Thyroid gland (tissue), 4 donors: ENCODE results near the gene ADAMTS2. TPM values are rescaled to one million over a fixed set of nuclear protein-coding genes. Genes with fewer than 3 reads are reported as not detected.

Experiments used
- DNase-seq, 2 donors: peaks; one replicate each; pipeline ENCODE4 v3.0.0-alpha.2; 2019
- H3K27ac ChIP-seq, 3 donors: fragments of 200-600 bp; sonication (generic); 1 replicate in 2 of 3; 2 replicates in 1 of 3; pipeline ENCODE4 v1.5.1; 2016 to 2019; ENCODE audit warnings: mild to moderate bottlenecking in 1 of 3, moderate library complexity in 1 of 3
- H3K27me3 ChIP-seq: fragments of 200-600 bp; sonication (generic); one replicate; pipeline ENCODE4 v1.5.1; 2019
- H3K36me3 ChIP-seq, 2 donors: fragments of 200-600 bp; sonication (generic); one replicate each; pipeline ENCODE4 v1.5.1; 2016 to 2019
- H3K4me1 ChIP-seq, 2 donors: fragments of 200-600 bp; sonication (generic); one replicate each; pipeline ENCODE4 v1.5.1; 2017 to 2019
- H3K4me3 ChIP-seq, 3 donors: fragments of 200-600 bp; sonication (generic); replicated peaks in 1 of 3; 1 replicate in 2 of 3; 2 replicates in 1 of 3; pipeline ENCODE4 v1.5.1; 2016; ENCODE audit warnings: mild to moderate bottlenecking in 1 of 3
- H3K9me3 ChIP-seq: fragments of 200-600 bp; sonication (generic); one replicate; pipeline ENCODE4 v1.5.1; 2017
- POLR2A ChIP-seq, 2 donors: fragments of 450-650 bp; IDR thresholded peaks; one replicate each; pipeline ENCODE4 v1.6.1; 2017; ENCODE audit warnings: antibody characterized with exemption in 2 of 2, mild to moderate bottlenecking in 2 of 2, moderate library complexity in 1 of 2
- WGBS, 2 donors: methylation state at CpG; one replicate each; pipeline ENCODE4 v1.1.5; 2017; 5-methylcytosine and 5-hydroxymethylcytosine counted together
- intact Hi-C: fragments of 100-400 bp; cut with DNase I; formaldehyde crosslinking; loops from one replicate; pipeline ENCODE4 v1.15.1; 2023
- total RNA-seq, 4 donors: library from RNA; depleted of rRNA; stranded (reverse); fragments of >200 nt; gene quantifications; one replicate each; pipeline ENCODE4 v1.2.3, GENCODE V29; 2016
- TF ChIP-seq, protein P1 (sequence below), 6 experiments: fragments of 200-600 bp in 3 of 6; fragments of 450-650 bp in 3 of 6; sonication (generic) in 3 of 6; IDR thresholded peaks; one replicate each; pipeline ENCODE4 v1.5.1; 2016 to 2019; ENCODE audit warnings: antibody characterized with exemption in 6 of 6, mild to moderate bottlenecking in 2 of 6, inconsistent platforms in 1 of 6, moderate library complexity in 1 of 6

The ADAMTS2 gene
- total RNA-seq, 4 donors from 2014 or later, result 3.5 to 16.2 (median 7.3) TPM

DNA sequence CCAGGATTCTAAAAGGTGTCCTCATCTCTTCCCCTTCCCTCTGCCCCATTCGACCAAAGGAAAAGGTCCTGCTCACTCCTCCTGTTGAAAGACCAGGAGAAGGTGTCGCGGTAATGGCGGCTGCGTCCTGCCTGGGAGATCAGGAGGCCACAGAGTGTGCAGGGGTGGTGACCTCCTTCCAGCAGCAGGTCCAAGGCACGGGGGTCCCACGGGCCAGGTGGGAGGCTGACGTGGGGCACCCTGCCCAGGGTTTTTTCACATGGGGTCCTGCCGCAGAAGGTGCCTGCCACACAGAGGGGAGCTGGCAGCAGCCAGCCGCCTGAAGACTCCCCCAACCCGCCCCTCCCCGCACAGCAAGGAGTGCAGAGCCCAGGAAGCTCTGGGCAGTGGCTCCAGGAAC lies 22.2 kb upstream of the ADAMTS2 start:
- Histone ChIP-seq H3K36me3 (no peaks in the 10 kb centered on the region), H3K4me1 (no peaks in the 10 kb centered on the region), H3K9me3 (no peaks in the 10 kb centered on the region), H3K27me3 (no peaks in the 10 kb centered on the region), H3K27ac (no peak overlapping the region), H3K4me3 (no peak overlapping the region)
- no peak for DNase-seq
- 89 to 90% methylated on average over 11 to 12 of the region's 12 CpGs for WGBS, 2 donors
- TF ChIP-seq, protein P1, sequence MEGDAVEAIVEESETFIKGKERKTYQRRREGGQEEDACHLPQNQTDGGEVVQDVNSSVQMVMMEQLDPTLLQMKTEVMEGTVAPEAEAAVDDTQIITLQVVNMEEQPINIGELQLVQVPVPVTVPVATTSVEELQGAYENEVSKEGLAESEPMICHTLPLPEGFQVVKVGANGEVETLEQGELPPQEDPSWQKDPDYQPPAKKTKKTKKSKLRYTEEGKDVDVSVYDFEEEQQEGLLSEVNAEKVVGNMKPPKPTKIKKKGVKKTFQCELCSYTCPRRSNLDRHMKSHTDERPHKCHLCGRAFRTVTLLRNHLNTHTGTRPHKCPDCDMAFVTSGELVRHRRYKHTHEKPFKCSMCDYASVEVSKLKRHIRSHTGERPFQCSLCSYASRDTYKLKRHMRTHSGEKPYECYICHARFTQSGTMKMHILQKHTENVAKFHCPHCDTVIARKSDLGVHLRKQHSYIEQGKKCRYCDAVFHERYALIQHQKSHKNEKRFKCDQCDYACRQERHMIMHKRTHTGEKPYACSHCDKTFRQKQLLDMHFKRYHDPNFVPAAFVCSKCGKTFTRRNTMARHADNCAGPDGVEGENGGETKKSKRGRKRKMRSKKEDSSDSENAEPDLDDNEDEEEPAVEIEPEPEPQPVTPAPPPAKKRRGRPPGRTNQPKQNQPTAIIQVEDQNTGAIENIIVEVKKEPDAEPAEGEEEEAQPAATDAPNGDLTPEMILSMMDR (IDR thresholded peaks at IDR 0.05), result no peak
- no peak for TF ChIP-seq POLR2A (IDR thresholded peaks at IDR 0.05)
- intact Hi-C loops, result no loop called here

DNA sequence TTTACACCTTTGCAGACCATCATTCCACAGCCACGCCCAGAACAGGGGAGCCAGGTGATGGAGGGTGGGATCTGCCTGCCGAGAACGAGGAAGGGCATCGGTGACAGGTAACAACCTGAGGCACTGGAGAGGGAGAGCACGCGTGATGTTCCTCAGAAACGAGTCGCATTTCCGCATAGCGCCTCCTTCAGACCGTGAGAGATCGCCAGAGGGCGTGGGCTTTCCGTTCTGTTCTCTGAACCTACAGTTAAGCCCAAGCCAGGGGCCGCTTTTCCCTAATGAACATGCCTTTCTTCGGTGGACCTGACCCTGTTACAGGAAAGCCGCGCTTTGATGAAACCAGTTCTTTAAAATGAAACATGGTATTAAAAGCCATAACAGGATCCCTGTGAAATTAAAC lies 17.1 kb upstream of the ADAMTS2 start:
- Histone ChIP-seq H3K4me3 (no peak overlapping the region), H3K36me3 (no peaks in the 10 kb centered on the region), H3K4me1 (no peaks in the 10 kb centered on the region), H3K27me3 (no peaks in the 10 kb centered on the region), H3K9me3 (no peaks in the 10 kb centered on the region), H3K27ac (no peak overlapping the region)
- intact Hi-C loops, result no loop called here
- TF ChIP-seq, protein P1 (IDR thresholded peaks at IDR 0.05), result no peak
- no peak for TF ChIP-seq POLR2A (IDR thresholded peaks at IDR 0.05)
- DNase-seq, result no peak
- WGBS, 2 donors, result 82 to 84% methylated on average over 18 of the region's 18 CpGs

DNA sequence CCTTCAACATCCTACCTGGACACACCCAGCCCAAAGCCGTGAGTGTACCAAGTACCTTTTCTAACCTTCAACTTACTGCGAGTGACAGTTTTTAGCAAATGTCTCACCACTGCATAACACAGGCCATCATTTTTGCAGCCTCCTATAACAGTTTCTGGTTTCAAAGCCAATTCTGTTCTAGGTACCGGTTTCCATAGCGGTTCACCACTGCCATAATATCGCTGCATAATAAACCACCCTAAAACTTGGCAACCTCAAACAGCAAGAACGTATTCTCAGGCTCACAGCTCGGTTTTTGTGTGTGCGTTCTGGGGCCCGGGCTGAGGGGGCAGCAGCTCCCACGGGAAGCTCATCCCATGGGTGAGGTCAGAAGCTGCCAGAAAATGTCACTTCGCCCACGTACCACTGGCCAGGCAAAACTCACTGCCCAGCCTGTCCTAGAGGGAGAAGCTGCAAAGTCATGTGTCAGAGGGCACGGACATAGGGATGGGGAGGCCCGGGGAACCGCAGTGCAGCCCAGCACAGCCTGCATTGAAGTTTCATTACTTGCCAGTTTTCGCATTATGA lies 15.9 kb upstream of the ADAMTS2 start:
- H3K4me1 ChIP-seq, result no peaks in the 10 kb centered on the region
- intact Hi-C loops, result no loop called here
- no peaks in the 10 kb centered on the region for H3K9me3 ChIP-seq
- H3K27me3 ChIP-seq, result no peaks in the 10 kb centered on the region
- no peak for DNase-seq
- WGBS, 2 donors, result 75 to 79% methylated on average over 16 of the region's 16 CpGs
- no peaks in the 10 kb centered on the region for H3K36me3 ChIP-seq
- TF ChIP-seq POLR2A (IDR thresholded peaks at IDR 0.05), result no peak
- TF ChIP-seq, protein P1 (IDR thresholded peaks at IDR 0.05), result no peak
- no peak overlapping the region for H3K27ac ChIP-seq
- no peak overlapping the region for H3K4me3 ChIP-seq

DNA sequence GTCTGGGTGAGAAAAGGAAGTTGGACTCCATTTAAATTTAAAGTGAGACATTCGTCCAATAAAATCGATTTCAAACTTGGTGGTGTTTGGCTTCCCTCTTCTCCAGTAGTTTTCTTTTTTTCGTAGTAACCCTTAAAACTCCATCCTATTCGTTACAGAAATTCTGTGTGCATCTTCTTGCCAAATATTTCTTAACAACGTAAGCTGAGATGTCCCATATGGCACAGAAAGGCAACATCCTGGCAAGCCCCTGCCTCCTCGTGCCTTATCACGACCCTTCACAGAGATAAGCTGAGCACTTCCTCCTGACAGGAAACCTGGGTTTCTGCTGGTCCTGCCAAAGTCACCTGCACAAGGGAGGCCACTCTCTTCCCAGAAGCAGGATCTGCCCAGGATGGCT lies 11.8 kb upstream of the ADAMTS2 start:
- Histone ChIP-seq H3K27ac (no peak overlapping the region), H3K4me3 (no peak overlapping the region), H3K4me1 (no peaks in the 10 kb centered on the region), H3K9me3 (no peaks in the 10 kb centered on the region), H3K27me3 (no peaks in the 10 kb centered on the region), H3K36me3 (no peaks in the 10 kb centered on the region)
- intact Hi-C loops, result no loop called here
- no peak for TF ChIP-seq POLR2A (IDR thresholded peaks at IDR 0.05)
- TF ChIP-seq, protein P1 (IDR thresholded peaks at IDR 0.05), result no peak
- no peak for DNase-seq
- 65 to 67% methylated on average over 7 of the region's 7 CpGs for WGBS, 2 donors

DNA sequence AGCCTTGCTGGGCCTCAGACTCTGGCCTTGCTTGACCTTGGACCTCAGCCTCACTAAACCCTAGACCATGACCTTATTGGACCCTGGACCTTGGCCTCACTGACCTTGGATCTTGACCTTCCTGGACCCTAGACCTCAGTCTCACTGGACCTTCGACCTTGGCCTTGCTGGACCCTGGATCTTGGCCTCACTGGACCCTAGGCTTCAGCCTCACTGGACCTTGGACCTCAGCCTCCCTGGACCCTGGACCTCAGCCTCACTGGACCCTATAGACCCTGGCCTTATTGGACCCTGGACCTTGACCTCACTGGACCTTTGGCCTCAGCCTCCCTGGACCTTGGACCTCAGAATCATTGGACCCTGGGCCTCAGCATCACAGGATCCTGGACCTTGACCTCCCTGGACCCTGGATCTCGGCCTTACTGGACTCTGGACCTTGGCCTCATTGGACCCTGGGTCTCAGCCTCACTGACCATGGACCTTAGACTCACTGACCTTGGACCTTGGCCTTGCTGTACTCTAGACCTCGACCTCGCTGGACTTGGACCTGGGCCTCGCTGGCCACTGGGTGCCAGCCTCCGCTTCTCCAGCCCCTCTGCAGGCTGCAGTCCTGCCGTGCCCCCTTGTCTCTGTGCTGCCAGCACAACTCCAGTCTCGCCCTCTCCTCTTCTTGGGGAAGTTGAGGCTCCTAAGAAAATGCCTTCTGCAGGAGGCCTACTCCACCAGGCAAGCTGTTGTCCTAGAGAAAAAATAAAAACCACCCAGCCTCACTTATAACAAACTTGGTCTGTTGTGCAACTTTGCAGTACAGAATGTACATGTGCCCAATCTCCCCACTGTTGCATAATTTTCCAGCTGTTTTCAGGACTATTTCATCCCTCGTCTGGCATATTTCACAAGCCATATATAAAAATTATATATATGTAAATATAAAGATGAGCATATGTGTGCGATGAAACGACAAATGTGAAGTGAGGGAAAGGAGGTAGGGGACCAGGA lies 11.0 kb upstream of the ADAMTS2 start:
- Histone ChIP-seq H3K4me3 (no peak overlapping the region), H3K36me3 (no peaks in the 10 kb centered on the region), H3K9me3 (no peaks in the 10 kb centered on the region), H3K27me3 (no peaks in the 10 kb centered on the region), H3K4me1 (no peaks in the 10 kb centered on the region), H3K27ac (no peak overlapping the region)
- WGBS, 2 donors, result 86 to 90% methylated on average over 10 to 11 of the region's 11 CpGs
- DNase-seq, result no peak
- TF ChIP-seq, protein P1 (IDR thresholded peaks at IDR 0.05), result no peak
- no peak for TF ChIP-seq POLR2A (IDR thresholded peaks at IDR 0.05)
- intact Hi-C loops, result no loop called here
